Tibial nerve (tissue), 4 donors: ENCODE data around the gene RIMKLB. TPM values are rescaled to one million over a fixed set of nuclear protein-coding genes. Genes with fewer than 3 reads are reported as not detected.
"Not testable (repeated sequence)": the region's sequence is repeated elsewhere in the genome, so short reads cannot be mapped to it uniquely, and the experiment has no call there.

ENCODE experiments used
- DNase-seq, 2 donors: peaks; one replicate each; pipeline ENCODE4 v3.0.0-alpha.2; 2019; ENCODE audit warnings: low spot score in 2 of 2
- H3K27ac ChIP-seq, 4 donors: fragments of 200-600 bp; sonication (generic) in 3 of 4; one replicate each; pipeline ENCODE4 v1.5.1; 2017 to 2019; ENCODE audit warnings: mild to moderate bottlenecking in 1 of 4
- H3K27me3 ChIP-seq, 2 donors: fragments of 200-600 bp; sonication (generic) in 1 of 2; one replicate each; pipeline versions ENCODE4 v1.5.1 to v1.6.0; 2017 to 2019
- H3K36me3 ChIP-seq, 3 donors: fragments of 200-600 bp; sonication (generic); one replicate each; pipeline ENCODE4 v1.5.1; 2018 to 2019
- H3K4me1 ChIP-seq, 4 donors: fragments of 200-600 bp; sonication (generic) in 3 of 4; one replicate each; pipeline ENCODE4 v1.5.1; 2017 to 2019
- H3K4me3 ChIP-seq, 4 donors: fragments of 200-600 bp; sonication (generic) in 3 of 4; one replicate each; pipeline ENCODE4 v1.5.1; 2017 to 2019; ENCODE audit warnings: mild to moderate bottlenecking in 1 of 4, moderate library complexity in 1 of 4
- H3K9me3 ChIP-seq, 4 donors: fragments of 200-600 bp; sonication (generic) in 3 of 4; one replicate each; pipeline ENCODE4 v1.5.1; 2017 to 2019
- CTCF ChIP-seq, 5 experiments: fragments of 200-600 bp in 3 of 5; fragments of 450-650 bp in 2 of 5; sonication (generic) in 3 of 5; IDR thresholded peaks; one replicate each; pipeline ENCODE4 v1.5.1; 2016 to 2019; ENCODE audit warnings: antibody characterized with exemption in 5 of 5, mild to moderate bottlenecking in 3 of 5, moderate library complexity in 2 of 5
- EP300 ChIP-seq, 2 donors: sonication (generic); formaldehyde crosslinking; IDR thresholded peaks; one replicate each; pipeline ENCODE4 v1.6.1; 2017; ENCODE audit warnings: antibody characterized with exemption in 2 of 2, mild to moderate bottlenecking in 1 of 2
- POLR2A ChIP-seq, 2 donors: fragments of 450-650 bp; IDR thresholded peaks; one replicate each; pipeline ENCODE4 v1.6.1; 2017; ENCODE audit warnings: antibody characterized with exemption in 2 of 2, mild to moderate bottlenecking in 2 of 2, moderate library complexity in 2 of 2
- WGBS, 2 donors: methylation state at CpG; one replicate each; pipeline ENCODE4 v1.1.5; 2018; 5-methylcytosine and 5-hydroxymethylcytosine counted together
- total RNA-seq, 4 donors: library from RNA; depleted of rRNA; stranded (reverse); fragments of >200 nt; gene quantifications; one replicate each; pipeline ENCODE4 v1.1.0, GENCODE V29; 2016

The RIMKLB gene
- total RNA-seq, 4 donors from 2014 or later = 53.4 to 76.6 (median 68.9) TPM

- H3K9me3 ChIP-seq = no peaks in the 10 kb centered on the region
- no peak overlapping the region for H3K4me3 ChIP-seq
- TF ChIP-seq POLR2A (IDR thresholded peaks at IDR 0.05) (no peak), EP300 (IDR thresholded peaks at IDR 0.05) (no peak), CTCF (IDR thresholded peaks at IDR 0.05) (no peak)
- H3K27ac ChIP-seq = no peak overlapping the region
- 85 to 87% methylated on average over 4 of the region's 4 CpGs for WGBS, 2 donors
- no peak for DNase-seq
- peaks cover 0 to 10% (median 0%) of the 10 kb centered on the region in 3 donors for H3K36me3 ChIP-seq
- H3K4me1 ChIP-seq = peaks cover 0 to 16% (median 0%) of the 10 kb centered on the region in 4 donors
- no peaks in the 10 kb centered on the region for H3K27me3 ChIP-seq
Measured at GRCh38 chr12:8785499-8785898, 87.7 kb downstream of the RIMKLB start.

GRCh38 chr12:8787206-8787605, 89.4 kb downstream of the RIMKLB start:
- WGBS, 2 donors = 97 to 98% methylated on average over 10 to 28 of the region's 28 CpGs
- not testable (repeated sequence) for H3K36me3 ChIP-seq, H3K4me1 ChIP-seq, H3K4me3 ChIP-seq, H3K9me3 ChIP-seq, DNase-seq, H3K27ac ChIP-seq, H3K27me3 ChIP-seq

- WGBS, 2 donors = 66 to 71% methylated on average over 9 to 13 of the region's 13 CpGs
- H3K27ac ChIP-seq = not testable (repeated sequence)
Measured at GRCh38 chr12:8788706-8789105, 90.9 kb downstream of the RIMKLB start.

GRCh38 chr12:8789341-8790013, 91.7 kb downstream of the RIMKLB start:
- 77 to 81% methylated on average over 13 of the region's 13 CpGs for WGBS, 2 donors
- H3K4me3 ChIP-seq, H3K4me1 ChIP-seq, H3K27ac ChIP-seq, H3K9me3 ChIP-seq, H3K27me3 ChIP-seq, DNase-seq, H3K36me3 ChIP-seq: not testable (repeated sequence)

More at GRCh38 chr12:8788706-8789105, 90.9 kb downstream of the RIMKLB start:
- not testable (repeated sequence) for H3K4me1 ChIP-seq, H3K36me3 ChIP-seq, H3K27me3 ChIP-seq, H3K9me3 ChIP-seq, H3K4me3 ChIP-seq, DNase-seq

GRCh38 chr12:8793226-8793625, 95.4 kb downstream of the RIMKLB start:
- not testable (repeated sequence) for DNase-seq, H3K36me3 ChIP-seq, H3K4me1 ChIP-seq, H3K27ac ChIP-seq, H3K9me3 ChIP-seq, H3K4me3 ChIP-seq, H3K27me3 ChIP-seq
- WGBS, 2 donors = 94 to 97% methylated on average over 4 of the region's 4 CpGs

GRCh38 chr12:8794611-8795010, 96.8 kb downstream of the RIMKLB start:
- H3K27me3 ChIP-seq, H3K9me3 ChIP-seq, H3K4me3 ChIP-seq, H3K27ac ChIP-seq, DNase-seq, H3K36me3 ChIP-seq, H3K4me1 ChIP-seq: not testable (repeated sequence)
- WGBS, 2 donors = 97 to 100% methylated on average over 4 to 21 of the region's 21 CpGs

GRCh38 chr12:8796831-8797626, 99.2 kb downstream of the RIMKLB start:
- 74 to 83% methylated on average over 5 of the region's 5 CpGs for WGBS, 2 donors
- no peak for TF ChIP-seq EP300 (IDR thresholded peaks at IDR 0.05)
- no peak for TF ChIP-seq CTCF (IDR thresholded peaks at IDR 0.05)
- no peak for TF ChIP-seq POLR2A (IDR thresholded peaks at IDR 0.05)

GRCh38 chr12:8801213-8801612, 103.4 kb downstream of the RIMKLB start:
- H3K4me3 ChIP-seq, DNase-seq, H3K36me3 ChIP-seq, H3K4me1 ChIP-seq, H3K9me3 ChIP-seq, H3K27ac ChIP-seq, H3K27me3 ChIP-seq: not testable (repeated sequence)
- 92% methylated on average over 3 of the region's 3 CpGs for WGBS, 2 donors

More at GRCh38 chr12:8796831-8797626, 99.2 kb downstream of the RIMKLB start:
- Histone ChIP-seq H3K4me3 (no peak overlapping the region), H3K36me3 (no peaks in the 10 kb centered on the region), H3K27me3 (no peaks in the 10 kb centered on the region), H3K9me3 (peaks cover 0 to 5% (median 0%) of the 10 kb centered on the region in 4 donors), H3K27ac (no peak overlapping the region), H3K4me1 (no peaks in the 10 kb centered on the region)
- DNase-seq = no peak

GRCh38 chr12:8804833-8805232, 107.0 kb downstream of the RIMKLB start:
- 83 to 91% methylated on average over 3 of the region's 3 CpGs for WGBS, 2 donors
- H3K27me3 ChIP-seq = not testable (repeated sequence)

GRCh38 chr12:8805487-8805886, 107.7 kb downstream of the RIMKLB start:
- not testable (repeated sequence) for H3K4me3 ChIP-seq, H3K4me1 ChIP-seq, H3K36me3 ChIP-seq, H3K9me3 ChIP-seq, H3K27me3 ChIP-seq, DNase-seq, H3K27ac ChIP-seq
- WGBS, 2 donors = 90 to 94% methylated on average over 11 of the region's 11 CpGs

More at GRCh38 chr12:8804833-8805232, 107.0 kb downstream of the RIMKLB start:
- not testable (repeated sequence) for H3K4me3 ChIP-seq, H3K4me1 ChIP-seq, H3K27ac ChIP-seq, H3K36me3 ChIP-seq, DNase-seq, H3K9me3 ChIP-seq

GRCh38 chr12:8807084-8807483, 109.3 kb downstream of the RIMKLB start:
- DNase-seq = not testable (repeated sequence)
- 84 to 88% methylated on average over 11 of the region's 11 CpGs for WGBS, 2 donors

More at GRCh38 chr12:8807084-8807483, 109.3 kb downstream of the RIMKLB start:
- not testable (repeated sequence) for H3K27me3 ChIP-seq, H3K36me3 ChIP-seq, H3K27ac ChIP-seq, H3K9me3 ChIP-seq, H3K4me1 ChIP-seq, H3K4me3 ChIP-seq
